ELR (cell line): Measurements from ENCODE around the gene FUBP3.

Experiments used
- DNase-seq: peaks from one replicate; pipeline ENCODE4 v3.0.0-alpha.2; 2015; ENCODE audit warnings: low read depth

FUBP3 gene

DNA sequence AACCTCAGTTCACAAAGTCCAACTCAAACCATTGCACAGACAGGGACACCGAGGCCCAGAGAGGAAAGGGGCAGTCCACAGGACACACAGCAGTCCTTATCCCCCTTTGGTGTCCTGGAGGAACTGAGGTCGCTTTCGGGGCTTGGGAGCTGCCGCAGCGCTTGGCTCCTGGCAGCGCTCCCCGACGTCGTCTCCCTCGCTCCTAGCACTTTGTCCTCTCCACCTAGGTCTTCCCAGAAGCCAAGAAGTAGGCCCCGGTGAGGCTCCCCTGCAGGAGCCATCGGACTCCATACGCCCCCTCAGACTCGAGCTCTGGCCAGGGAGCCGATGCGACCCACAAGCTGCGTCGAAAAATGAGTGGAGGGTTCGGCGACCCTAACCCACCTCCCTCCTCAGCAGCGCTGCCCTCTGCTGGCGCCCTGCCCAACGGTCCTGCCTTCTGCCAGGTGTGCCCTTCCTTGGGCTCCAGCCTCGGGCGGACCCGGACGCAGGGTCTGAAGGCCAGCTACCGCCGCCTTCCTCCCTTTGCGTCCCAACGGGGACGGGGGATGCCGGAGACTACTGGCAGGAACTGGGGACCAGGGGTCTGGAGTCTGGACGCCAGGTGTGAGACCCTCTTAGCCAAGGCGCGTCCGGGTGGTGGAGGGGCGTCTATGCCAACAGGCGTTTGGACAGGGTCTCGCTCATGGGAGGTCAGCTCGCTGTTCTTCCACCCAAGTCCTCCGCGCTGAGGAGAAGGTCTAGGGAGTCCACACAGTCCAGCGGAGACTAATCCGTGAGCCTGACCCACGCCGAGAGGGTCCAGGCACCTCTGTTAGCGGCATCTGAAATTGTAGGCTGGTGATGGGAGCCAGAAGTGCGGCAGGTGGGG lies 83.0 kb downstream of the FUBP3 start:
- DNase-seq = no peak

DNA sequence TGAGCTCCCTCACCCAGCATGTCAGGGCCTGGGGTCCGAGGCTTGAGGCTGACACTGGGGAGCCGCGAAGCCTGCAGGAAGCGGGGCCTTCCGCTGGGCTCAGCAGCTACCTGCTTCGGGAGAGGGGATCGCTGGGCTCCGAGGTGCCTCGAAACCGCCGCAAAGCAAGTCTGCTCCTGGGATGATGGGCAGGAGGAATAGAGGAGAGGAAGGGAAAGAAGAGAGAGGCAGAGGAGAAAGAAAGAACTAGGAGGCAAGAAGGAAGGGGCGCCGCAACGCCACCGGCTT lies 83.5 kb downstream of the FUBP3 start:
- DNase-seq = no peak

- DNase-seq = no peak
These were observed 84.0 kb downstream of the FUBP3 start for GRCh38 chr9:130663258-130663976.

DNA sequence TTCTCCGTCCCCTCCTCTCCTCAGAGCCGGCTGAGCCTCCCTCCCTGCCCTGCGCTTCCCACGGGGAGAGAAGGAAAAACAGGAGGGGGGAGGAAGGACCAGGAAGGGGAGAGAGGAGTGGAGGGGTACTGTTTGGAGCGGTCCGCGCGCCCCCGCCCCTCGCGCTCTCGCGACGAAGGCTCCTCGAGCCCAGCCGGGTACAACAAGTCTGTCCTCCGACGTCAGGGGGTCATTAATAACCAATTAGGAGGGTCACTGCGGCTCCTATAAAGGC lies 84.5 kb downstream of the FUBP3 start:
- DNase-seq = no peak

DNA sequence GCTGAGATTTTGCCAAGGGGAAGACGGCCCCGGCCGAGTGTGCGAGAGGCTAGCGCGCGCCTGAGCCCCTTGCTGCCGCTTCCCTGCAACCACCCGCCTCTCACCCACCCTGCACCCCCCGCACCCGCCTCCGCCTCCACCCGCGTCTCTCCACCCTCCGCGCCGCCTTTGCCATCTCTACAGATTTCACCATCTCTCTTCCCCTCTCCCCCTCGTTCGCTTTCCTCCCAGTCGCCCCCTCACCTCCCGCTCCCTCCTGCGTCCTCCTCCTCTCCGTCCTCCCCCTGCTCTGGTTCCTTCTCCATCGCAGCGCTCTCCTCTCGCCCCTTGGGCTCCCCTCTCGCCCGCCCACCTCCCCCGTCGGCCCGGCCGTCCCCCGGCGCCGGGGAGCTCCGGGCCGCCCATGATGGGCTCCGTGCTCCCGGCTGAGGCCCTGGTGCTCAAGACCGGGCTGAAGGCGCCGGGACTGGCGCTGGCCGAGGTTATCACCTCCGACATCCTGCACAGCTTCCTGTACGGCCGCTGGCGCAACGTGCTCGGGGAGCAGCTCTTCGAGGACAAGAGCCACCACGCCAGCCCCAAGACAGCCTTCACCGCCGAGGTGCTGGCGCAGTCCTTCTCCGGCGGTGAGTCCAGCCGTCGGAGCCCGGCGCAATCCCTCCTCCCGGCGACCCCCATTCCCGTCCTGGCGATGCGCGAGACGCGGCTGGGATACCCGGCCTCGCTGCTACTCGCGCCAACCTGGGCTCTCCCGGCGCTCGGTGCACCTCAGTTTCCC lies 85.1 kb downstream of the FUBP3 start, which contains the start of gene PRDM12:
TSS of gene PRDM12 (plus strand) at position 344 of the 778 bp plus-strand sequence. CDS start at position 404, 60 bp downstream.
- DNase-seq = no peak

- DNase-seq = no peak
These were observed 85.7 kb downstream of the FUBP3 start for GRCh38 chr9:130665029-130665430.

- peak; percentile 19 for DNase-seq
These were observed 86.3 kb downstream of the FUBP3 start for GRCh38 chr9:130665431-130666392.

DNA sequence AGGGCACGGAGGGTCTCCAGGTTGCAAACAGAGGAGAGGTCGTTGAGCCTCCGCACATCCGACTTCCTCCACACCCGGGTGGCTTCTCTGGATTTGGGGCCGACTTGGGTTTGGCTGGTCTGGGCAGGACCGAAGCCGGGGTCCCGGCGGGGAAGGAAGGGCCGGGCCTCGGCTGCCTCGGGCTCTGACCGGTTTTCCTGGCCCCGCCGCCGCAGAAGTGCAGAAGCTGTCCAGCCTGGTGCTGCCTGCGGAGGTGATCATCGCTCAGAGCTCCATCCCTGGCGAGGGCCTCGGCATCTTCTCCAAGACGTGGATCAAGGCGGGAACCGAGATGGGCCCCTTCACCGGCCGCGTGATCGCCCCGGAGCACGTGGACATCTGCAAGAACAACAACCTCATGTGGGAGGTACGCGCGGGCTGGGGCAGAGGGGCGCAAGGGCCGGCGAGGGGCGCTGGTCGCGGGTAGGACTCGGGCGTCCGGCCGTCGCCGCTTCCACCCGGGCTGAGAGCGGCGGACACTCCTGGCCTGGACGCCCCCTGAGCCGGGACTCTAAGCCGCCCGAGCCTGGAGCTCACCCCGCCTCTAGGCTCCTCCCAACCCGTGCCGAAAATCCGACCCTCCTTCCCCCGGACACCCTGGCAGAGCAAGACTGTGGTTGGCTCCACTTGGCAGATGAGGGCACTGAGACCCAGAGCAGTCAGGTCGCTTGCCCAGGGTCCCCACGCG lies 87.2 kb downstream of the FUBP3 start:
- no peak for DNase-seq

GRCh38 chr9:130667120-130667435 lies 87.7 kb downstream of the FUBP3 start:
- DNase-seq = peak; percentile 22

DNA sequence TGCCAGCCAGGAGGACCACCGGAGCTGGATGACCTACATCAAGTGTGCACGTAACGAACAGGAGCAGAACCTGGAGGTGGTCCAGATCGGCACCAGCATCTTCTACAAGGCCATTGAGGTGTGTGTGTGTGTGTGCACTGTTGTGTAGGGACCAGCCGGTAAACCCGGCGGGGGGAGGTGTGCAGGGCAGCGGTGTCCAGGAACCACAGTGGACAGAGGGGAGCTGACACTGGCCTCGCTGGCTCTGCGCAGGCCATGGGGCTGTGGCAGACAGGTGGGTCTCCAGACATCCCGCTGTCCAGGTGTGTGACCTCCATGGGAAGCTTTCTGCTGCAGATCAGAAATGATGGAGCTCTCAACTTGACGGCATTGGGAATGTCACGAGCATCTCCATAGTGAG lies 88.8 kb downstream of the FUBP3 start:
- no peak for DNase-seq

DNA sequence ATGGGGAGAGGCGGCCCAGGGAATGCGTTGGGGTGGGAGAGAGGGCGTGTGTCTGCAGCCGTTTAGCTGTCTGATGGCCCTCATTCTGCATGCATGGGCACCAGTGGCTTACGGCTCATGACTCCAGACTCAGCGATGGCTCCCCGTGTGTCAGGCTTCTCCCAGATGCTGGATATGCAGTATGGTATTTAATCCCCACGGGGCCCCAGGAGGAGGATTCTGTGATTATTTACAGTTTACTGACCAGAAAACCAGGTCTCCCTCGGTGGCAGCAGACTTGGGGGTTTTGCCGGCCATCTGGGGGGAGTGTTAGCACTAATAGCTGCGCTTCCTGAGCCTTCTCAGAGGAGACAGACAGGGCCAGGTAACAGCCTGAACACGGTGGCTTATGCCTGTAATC lies 89.3 kb downstream of the FUBP3 start:
- no peak for DNase-seq

- no peak for DNase-seq
These were observed 90.6 kb downstream of the FUBP3 start for GRCh38 chr9:130669965-130670364.

GRCh38 chr9:130670644-130671043 lies 91.3 kb downstream of the FUBP3 start:
- no peak for DNase-seq

- no peak for DNase-seq
These were observed 93.1 kb downstream of the FUBP3 start for GRCh38 chr9:130672466-130672865.

- no peak for DNase-seq
These were observed 93.7 kb downstream of the FUBP3 start for GRCh38 chr9:130672933-130673615.

GRCh38 chr9:130675396-130675795 lies 96.0 kb downstream of the FUBP3 start:
- DNase-seq = no peak

DNA sequence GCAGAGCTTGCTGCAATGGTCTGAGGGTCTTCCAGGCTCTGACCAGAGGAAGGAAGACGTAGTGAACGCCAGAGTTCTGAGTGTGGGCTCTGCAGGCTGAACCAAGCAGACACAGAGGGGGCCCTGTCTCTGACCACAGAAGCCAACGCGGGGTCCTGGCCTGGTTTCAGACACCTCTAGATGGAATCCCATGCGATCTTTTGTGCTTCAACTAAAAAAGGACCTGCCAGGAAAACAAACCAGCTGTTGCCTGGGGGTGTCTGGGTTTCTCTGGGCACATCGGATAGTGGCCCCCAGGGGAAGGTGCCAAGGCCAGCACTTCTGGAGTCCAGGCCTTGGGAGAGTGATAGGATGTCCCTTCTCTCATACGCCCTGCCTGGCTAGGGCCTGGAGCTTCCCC lies 97.9 kb downstream of the FUBP3 start:
- DNase-seq = no peak

DNA sequence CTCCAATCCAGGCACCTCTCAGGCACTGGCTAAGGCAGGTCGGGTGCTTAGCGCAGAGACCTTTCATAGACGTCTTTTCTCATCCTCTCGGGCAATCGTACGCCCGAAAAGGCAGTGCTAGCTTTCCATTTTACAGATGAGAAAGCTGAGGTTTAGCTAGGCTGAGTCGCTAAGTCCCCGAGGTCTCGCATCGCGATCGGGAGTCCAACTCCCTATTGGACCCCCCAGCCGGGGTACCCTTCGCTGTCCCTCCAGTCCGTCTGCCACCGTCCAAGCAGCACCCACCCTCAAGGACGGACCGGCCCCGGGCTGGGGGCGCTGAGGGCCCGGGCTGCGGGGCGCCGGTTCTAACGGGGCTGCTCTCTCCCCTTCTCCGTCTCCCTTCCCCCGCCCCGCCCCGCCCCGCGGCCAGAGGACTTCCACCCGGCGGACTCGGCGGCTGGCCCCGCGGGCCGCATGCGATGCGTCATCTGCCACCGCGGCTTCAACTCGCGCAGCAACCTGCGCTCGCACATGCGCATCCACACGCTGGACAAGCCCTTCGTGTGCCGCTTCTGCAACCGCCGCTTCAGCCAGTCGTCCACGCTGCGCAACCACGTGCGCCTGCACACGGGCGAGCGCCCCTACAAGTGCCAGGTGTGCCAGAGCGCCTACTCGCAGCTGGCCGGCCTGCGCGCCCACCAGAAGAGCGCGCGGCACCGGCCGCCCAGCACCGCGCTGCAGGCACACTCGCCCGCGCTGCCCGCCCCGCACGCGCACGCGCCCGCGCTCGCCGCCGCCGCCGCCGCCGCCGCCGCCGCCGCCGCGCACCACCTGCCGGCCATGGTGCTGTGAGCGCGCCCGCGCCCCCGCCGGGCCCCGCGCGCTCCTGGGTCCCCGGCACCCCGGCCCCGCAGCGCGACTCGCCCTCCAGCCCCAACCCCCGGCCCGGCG lies 101.7 kb downstream of the FUBP3 start:
- peak; percentile 92 for DNase-seq

DNA sequence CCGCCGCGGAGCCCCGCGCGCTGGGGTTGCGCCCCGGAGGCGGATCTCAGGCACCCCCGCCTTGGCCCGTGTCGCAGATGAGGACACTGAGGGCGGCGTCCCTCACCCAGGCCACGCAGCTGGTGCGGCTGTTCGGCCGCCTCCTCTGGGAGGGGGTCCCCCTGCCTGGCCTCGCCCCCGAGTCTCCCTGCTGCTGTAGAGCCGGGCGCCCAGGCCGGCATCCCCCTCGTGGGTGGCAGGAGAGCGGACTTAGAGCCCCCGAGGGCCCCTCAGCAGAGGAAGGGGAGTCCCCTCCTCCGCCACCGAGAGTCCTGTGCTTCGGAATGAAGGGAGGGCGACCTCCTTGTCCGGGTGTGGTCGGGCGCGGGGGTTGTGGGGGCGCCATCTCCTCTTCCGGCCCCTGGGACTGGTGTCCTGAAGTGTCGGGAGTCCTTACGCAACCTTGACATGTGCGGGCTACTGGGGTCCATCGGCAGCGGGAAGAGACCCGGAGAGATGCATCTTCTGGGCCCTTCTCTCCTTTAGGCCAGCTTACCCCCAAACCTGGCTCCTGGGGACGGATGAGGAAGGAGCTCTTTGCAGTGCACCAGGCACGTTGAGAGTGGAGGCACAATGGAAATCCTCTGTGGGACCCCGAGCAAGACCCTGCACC lies 102.5 kb downstream of the FUBP3 start:
- peak; percentile 54 for DNase-seq
